Karpas-422 (cell line): ENCODE results near the gene HPSE2. TPM values are rescaled to one million over a fixed set of nuclear protein-coding genes. Genes with fewer than 3 reads are reported as not detected.

Experiments used
- DNase-seq: peaks from one replicate; pipeline ENCODE4 v3.0.0-alpha.2; 2015
- H2AFZ ChIP-seq: fragments of 200-600 bp; sonication (generic); 2 replicates; pipeline ENCODE4 v1.6.1; 2014; ENCODE audit warnings: antibody characterized with exemption, low read length, mixed read lengths
- H3K27ac ChIP-seq: fragments of 200-600 bp; sonication (generic); 2 replicates; pipeline ENCODE4 v1.5.1; 2014; ENCODE audit warnings: mild to moderate bottlenecking, low read length, moderate library complexity
- H3K27me3 ChIP-seq: fragments of 200-600 bp; sonication (generic); 2 replicates; pipeline ENCODE4 v1.6.1; 2014; ENCODE audit warnings: low read length, mixed read lengths
- H3K36me3 ChIP-seq: fragments of 200-600 bp; sonication (generic); 2 replicates; pipeline ENCODE4 v1.6.1; 2014; ENCODE audit warnings: low read length, mixed read lengths; ENCODE audit not compliant: insufficient read depth
- H3K4me1 ChIP-seq: fragments of 200-600 bp; sonication (generic); 2 replicates; pipeline ENCODE4 v1.6.1; 2014; ENCODE audit warnings: mild to moderate bottlenecking, low read length, mixed read lengths
- H3K4me2 ChIP-seq: fragments of 200-600 bp; sonication (generic); 2 replicates; pipeline ENCODE4 v1.6.1; 2014; ENCODE audit warnings: low read length, low read depth, mild to moderate bottlenecking; ENCODE audit not compliant: poor library complexity, severe bottlenecking
- H3K4me3 ChIP-seq: fragments of 200-600 bp; sonication (generic); 2 replicates; pipeline ENCODE4 v1.5.1; 2014; ENCODE audit warnings: mild to moderate bottlenecking, antibody characterized with exemption, low read length, mixed read lengths
- H3K79me2 ChIP-seq: fragments of 200-600 bp; sonication (generic); 2 replicates; pipeline ENCODE4 v1.6.1; 2014; ENCODE audit warnings: mild to moderate bottlenecking, low read length, mixed read lengths
- H3K9ac ChIP-seq: fragments of 200-600 bp; sonication (generic); 2 replicates; pipeline ENCODE4 v1.6.0; 2014; ENCODE audit warnings: low read length
- H3K9me2 ChIP-seq: fragments of 200-600 bp; sonication (generic), shearing (Covaris generic); replicated peaks from 2 replicates; pipeline ENCODE4 v1.6.0; 2014; ENCODE audit warnings: mild to moderate bottlenecking, low read length, moderate library complexity; ENCODE audit not compliant: insufficient read depth
- H3K9me3 ChIP-seq: fragments of 300-700, 200-600 bp; sonication (generic); 2 replicates; pipeline ENCODE4 v1.6.1; 2014; ENCODE audit warnings: low read length, mixed read lengths
- H4K20me1 ChIP-seq: fragments of 200-600 bp; sonication (generic); 2 replicates; pipeline ENCODE4 v1.6.1; 2014; ENCODE audit warnings: mild to moderate bottlenecking, antibody characterized with exemption, low read length, low read depth; ENCODE audit not compliant: insufficient read depth
- total RNA-seq: library from RNA; depleted of rRNA; stranded (reverse); fragments of >200 nt; shearing (Covaris generic); gene quantifications from 2 replicates; pipeline ENCODE4 v1.2.3, GENCODE V29; 2014; ENCODE audit warnings: low replicate concordance

HPSE2 gene
- total RNA-seq, 1 experiment from 2014 or later, result not detected

- Histone ChIP-seq H4K20me1 (no peaks in the 10 kb centered on the region), H3K36me3 (no peaks in the 10 kb centered on the region), H3K9me2 (no peaks in the 10 kb centered on the region), H3K4me1 (peaks cover 15% of the 10 kb centered on the region), H2AFZ (no peak overlapping the region), H3K27me3 (no peaks in the 10 kb centered on the region), H3K79me2 (no peaks in the 10 kb centered on the region), H3K9ac (no peak overlapping the region), H3K27ac (no peak overlapping the region), H3K4me2 (peak overlapping the region; percentile 55), H3K4me3 (no peak overlapping the region), H3K9me3 (no peaks in the 10 kb centered on the region)
- no peak for DNase-seq
Observed at GRCh38 chr10:99234791-99235657, 628 bp downstream of the HPSE2 start.

- Histone ChIP-seq H3K27me3 (no peaks in the 10 kb centered on the region), H3K9ac (no peak overlapping the region), H3K4me3 (peak overlapping the region; percentile 41; the same call in 1 of the 2 replicates)
Observed at GRCh38 chr10:99234041-99234790, 1.4 kb downstream of the HPSE2 start.

GRCh38 chr10:99233689-99234037, 2.0 kb downstream of the HPSE2 start:
- no peaks in the 10 kb centered on the region for H3K79me2 ChIP-seq
- H3K36me3 ChIP-seq, result no peaks in the 10 kb centered on the region
- no peak overlapping the region for H3K4me3 ChIP-seq
- no peak overlapping the region for H3K27ac ChIP-seq
- H3K27me3 ChIP-seq, result no peaks in the 10 kb centered on the region
- no peaks in the 10 kb centered on the region for H3K9me3 ChIP-seq
- no peak overlapping the region for H3K4me2 ChIP-seq
- H3K4me1 ChIP-seq, result peaks cover 15% of the 10 kb centered on the region
- no peak for DNase-seq
- no peak overlapping the region for H3K9ac ChIP-seq
- no peaks in the 10 kb centered on the region for H4K20me1 ChIP-seq
- H3K9me2 ChIP-seq, result no peaks in the 10 kb centered on the region
- H2AFZ ChIP-seq, result no peak overlapping the region

More at GRCh38 chr10:99234041-99234790, 1.4 kb downstream of the HPSE2 start:
- Histone ChIP-seq H2AFZ (peak overlapping the region; percentile 50; the same call in 1 of the 2 replicates), H3K36me3 (no peaks in the 10 kb centered on the region), H3K27ac (no peak overlapping the region), H3K4me1 (peaks cover 15% of the 10 kb centered on the region), H3K79me2 (no peaks in the 10 kb centered on the region), H3K9me2 (no peaks in the 10 kb centered on the region), H3K9me3 (no peaks in the 10 kb centered on the region), H4K20me1 (no peaks in the 10 kb centered on the region), H3K4me2 (peak overlapping the region; percentile 55)
- peak; percentile 88 for DNase-seq

GRCh38 chr10:99233000-99233688, 2.5 kb downstream of the HPSE2 start:
- H3K4me3 ChIP-seq, result no peak overlapping the region
- H3K9me3 ChIP-seq, result no peaks in the 10 kb centered on the region
- H2AFZ ChIP-seq, result no peak overlapping the region
- H3K4me2 ChIP-seq, result no peak overlapping the region
- no peaks in the 10 kb centered on the region for H3K9me2 ChIP-seq
- H3K27ac ChIP-seq, result no peak overlapping the region
- no peaks in the 10 kb centered on the region for H3K79me2 ChIP-seq
- H3K9ac ChIP-seq, result no peak overlapping the region
- H4K20me1 ChIP-seq, result no peaks in the 10 kb centered on the region
- no peak for DNase-seq
- H3K4me1 ChIP-seq, result peaks cover 15% of the 10 kb centered on the region
- no peaks in the 10 kb centered on the region for H3K36me3 ChIP-seq
- no peaks in the 10 kb centered on the region for H3K27me3 ChIP-seq

GRCh38 chr10:99232360-99232999, 3.2 kb downstream of the HPSE2 start:
- H3K9ac ChIP-seq, result no peak overlapping the region
- no peak overlapping the region for H3K27ac ChIP-seq
- peaks cover 15% of the 10 kb centered on the region for H3K4me1 ChIP-seq
- no peaks in the 10 kb centered on the region for H4K20me1 ChIP-seq
- H3K79me2 ChIP-seq, result no peaks in the 10 kb centered on the region
- no peak for DNase-seq
- H3K9me2 ChIP-seq, result no peaks in the 10 kb centered on the region
- H3K4me3 ChIP-seq, result no peak overlapping the region
- no peak overlapping the region for H2AFZ ChIP-seq
- no peaks in the 10 kb centered on the region for H3K27me3 ChIP-seq
- H3K4me2 ChIP-seq, result no peak overlapping the region
- H3K9me3 ChIP-seq, result no peaks in the 10 kb centered on the region
- H3K36me3 ChIP-seq, result no peaks in the 10 kb centered on the region

GRCh38 chr10:99224766-99225165, 10.9 kb downstream of the HPSE2 start:
- Histone ChIP-seq H3K4me2 (no peak overlapping the region), H4K20me1 (no peaks in the 10 kb centered on the region), H3K36me3 (peaks cover 22% of the 10 kb centered on the region; the same call in 1 of the 2 replicates), H3K9me2 (no peaks in the 10 kb centered on the region), H2AFZ (no peak overlapping the region), H3K27ac (no peak overlapping the region), H3K4me3 (no peak overlapping the region), H3K27me3 (no peaks in the 10 kb centered on the region), H3K9ac (no peak overlapping the region), H3K79me2 (peaks cover 35% of the 10 kb centered on the region), H3K4me1 (no peaks in the 10 kb centered on the region), H3K9me3 (no peaks in the 10 kb centered on the region)
- DNase-seq, result no peak

GRCh38 chr10:99207340-99207739, 28.3 kb downstream of the HPSE2 start:
- peaks cover 41% of the 10 kb centered on the region for H3K36me3 ChIP-seq
- H3K9ac ChIP-seq, result no peak overlapping the region
- 0 out of 2 replicates have a peak, but pooled peaks cover 3% of the 10 kb centered on the region for H4K20me1 ChIP-seq
- DNase-seq, result no peak
- no peaks in the 10 kb centered on the region for H3K9me3 ChIP-seq
- H3K4me2 ChIP-seq, result no peak overlapping the region
- no peak overlapping the region for H2AFZ ChIP-seq
- no peak overlapping the region for H3K27ac ChIP-seq
- H3K79me2 ChIP-seq, result peaks cover 96% of the 10 kb centered on the region
- H3K4me1 ChIP-seq, result no peaks in the 10 kb centered on the region
- no peaks in the 10 kb centered on the region for H3K9me2 ChIP-seq
- no peaks in the 10 kb centered on the region for H3K27me3 ChIP-seq
- H3K4me3 ChIP-seq, result no peak overlapping the region
